Fibroblast of mammary gland (primary cell): ENCODE data around the gene ARID5B.

Experiments used
- DNase-seq: peaks from one replicate; pipeline ENCODE4 v3.0.0-alpha.2; 2010; ENCODE audit warnings: low read depth
- H3K4me3 ChIP-seq: 2 replicates; pipeline ENCODE4 v1.5.1; 2011; ENCODE audit warnings: low read depth, mild to moderate bottlenecking, low read length, moderate library complexity; ENCODE audit not compliant: control insufficient read depth
- TF ChIP-seq, protein P1 (sequence below): conservative IDR thresholded peaks from 2 replicates; pipeline ENCODE4 v1.5.1; 2011; ENCODE audit warnings: low read depth, low read length, inconsistent platforms; ENCODE audit not compliant: control insufficient read depth, insufficient read depth

ARID5B gene

DNA sequence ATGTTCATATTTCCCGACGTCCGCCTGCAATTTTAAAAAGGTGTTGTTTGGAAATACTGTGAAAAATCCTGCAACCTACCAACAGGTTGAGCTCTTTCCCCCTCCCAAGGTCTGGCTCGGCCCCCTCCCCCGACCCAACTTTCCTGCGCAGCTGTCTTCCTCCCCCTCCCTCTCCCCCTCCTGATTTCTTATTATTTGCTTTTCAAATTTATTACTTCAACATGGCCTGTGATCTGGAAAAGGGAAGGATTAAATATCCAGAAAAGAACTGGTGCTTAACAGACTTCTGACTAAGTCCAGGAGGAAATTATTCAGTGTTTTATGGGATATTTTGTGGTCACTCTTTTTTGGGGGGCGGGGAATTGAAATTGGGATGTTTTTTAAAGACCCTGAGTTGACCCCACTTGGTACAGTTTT is 2.4 kb downstream of the ARID5B start:
- DNase-seq = peak; percentile 34
- H3K4me3 ChIP-seq = peak overlapping the region; percentile 93
- TF ChIP-seq, protein P1, sequence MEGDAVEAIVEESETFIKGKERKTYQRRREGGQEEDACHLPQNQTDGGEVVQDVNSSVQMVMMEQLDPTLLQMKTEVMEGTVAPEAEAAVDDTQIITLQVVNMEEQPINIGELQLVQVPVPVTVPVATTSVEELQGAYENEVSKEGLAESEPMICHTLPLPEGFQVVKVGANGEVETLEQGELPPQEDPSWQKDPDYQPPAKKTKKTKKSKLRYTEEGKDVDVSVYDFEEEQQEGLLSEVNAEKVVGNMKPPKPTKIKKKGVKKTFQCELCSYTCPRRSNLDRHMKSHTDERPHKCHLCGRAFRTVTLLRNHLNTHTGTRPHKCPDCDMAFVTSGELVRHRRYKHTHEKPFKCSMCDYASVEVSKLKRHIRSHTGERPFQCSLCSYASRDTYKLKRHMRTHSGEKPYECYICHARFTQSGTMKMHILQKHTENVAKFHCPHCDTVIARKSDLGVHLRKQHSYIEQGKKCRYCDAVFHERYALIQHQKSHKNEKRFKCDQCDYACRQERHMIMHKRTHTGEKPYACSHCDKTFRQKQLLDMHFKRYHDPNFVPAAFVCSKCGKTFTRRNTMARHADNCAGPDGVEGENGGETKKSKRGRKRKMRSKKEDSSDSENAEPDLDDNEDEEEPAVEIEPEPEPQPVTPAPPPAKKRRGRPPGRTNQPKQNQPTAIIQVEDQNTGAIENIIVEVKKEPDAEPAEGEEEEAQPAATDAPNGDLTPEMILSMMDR = no peak

DNA sequence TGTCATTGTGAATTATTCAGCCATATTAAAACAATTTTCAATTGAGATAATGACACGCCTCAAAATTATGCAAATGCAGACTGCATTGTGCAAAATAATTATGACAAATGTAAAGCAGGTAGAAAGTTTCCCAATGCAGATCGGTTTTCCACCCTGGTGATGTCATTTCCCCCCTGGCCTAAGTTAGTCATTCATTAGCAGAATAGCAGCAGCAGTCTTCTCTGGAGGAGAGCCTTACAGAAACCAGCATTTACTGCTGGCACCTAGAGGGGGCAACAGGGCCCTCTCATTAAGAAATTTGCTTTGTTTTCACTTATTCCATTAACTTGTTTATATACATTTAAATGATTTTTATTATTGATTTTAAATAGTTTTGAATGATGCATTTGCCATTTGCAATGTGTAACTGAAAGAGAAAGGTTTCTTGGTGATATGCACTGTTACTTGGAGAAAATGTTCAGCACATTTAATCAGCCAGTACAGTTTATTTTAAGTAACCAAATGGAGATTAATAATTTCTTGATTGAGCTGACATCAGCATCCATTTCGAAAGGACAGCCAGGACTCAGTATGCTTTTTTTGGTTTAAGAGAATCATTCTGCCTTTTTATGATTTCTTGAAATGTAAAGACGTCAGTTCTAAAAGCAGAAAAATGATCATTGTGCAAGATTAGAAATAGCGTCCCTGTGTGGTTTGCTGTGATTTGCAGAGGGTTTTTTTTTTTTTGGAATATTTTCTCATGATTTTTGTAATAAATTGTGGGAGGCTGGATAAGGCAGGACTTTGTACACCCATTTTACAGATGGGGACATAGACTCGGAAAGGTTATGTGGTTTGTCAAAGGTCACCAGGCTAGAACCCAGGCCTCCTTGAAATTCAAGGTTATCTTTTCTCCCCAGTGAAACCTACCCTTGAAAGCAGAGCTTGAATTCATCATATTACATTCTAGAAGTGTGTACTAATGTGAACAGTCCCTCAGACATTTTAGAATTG is 3.5 kb downstream of the ARID5B start:
- TF ChIP-seq, protein P1 = peak; percentile 46
- peak; percentile 90 for DNase-seq
- peak overlapping the region; percentile 93 for H3K4me3 ChIP-seq

DNA sequence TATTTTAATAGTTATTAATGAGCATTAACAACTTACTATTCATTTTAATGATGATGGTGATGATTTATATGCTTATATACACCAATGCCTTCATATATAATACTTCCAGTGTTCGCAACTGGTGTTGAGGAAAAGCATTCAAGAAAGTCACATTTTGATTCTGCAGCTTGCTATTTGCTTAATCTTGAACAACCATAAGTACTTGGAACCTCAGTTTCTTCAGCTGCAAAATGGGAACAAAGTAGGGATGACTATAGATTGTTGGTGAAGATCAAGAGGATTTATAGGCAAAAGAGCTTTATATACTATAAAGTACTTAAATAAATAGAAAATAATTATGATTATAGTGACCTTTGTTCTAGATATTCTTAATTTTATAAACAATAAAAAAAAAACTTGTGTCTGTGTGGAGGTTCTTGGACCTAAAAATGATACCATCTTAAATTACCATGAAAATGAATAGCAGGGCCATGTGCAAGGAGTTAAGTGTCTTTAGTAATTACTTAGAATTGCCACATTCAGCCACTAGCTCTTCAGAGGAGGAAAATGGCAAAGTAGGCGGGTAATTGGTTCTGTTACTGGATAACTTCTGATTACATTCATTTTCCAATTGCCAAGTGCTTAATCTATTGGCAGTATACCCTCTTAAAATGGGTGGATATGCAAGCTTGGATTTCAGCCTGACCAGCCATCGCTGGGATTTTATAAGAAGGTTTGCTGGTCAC is 4.5 kb downstream of the ARID5B start:
- H3K4me3 ChIP-seq = no peak overlapping the region
- DNase-seq = no peak
- TF ChIP-seq, protein P1 = no peak

DNA sequence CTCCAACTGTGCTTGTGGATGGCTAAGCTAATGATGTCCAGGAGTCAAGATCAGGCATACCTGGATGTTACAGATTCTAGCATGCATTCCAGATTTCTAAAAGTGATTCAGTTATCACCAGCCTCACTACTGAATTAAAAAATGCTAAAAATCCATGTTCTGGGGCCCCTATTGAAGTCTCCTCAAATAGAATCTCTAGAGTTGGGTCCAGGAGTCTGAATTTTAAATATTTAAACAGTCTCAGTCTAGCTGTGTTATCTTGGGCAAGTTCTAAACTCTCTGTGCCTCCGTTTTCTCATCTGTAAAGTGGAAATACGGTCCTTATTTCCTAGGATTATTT is 5.0 kb downstream of the ARID5B start:
- no peak for DNase-seq
- TF ChIP-seq, protein P1 = no peak
- no peak overlapping the region for H3K4me3 ChIP-seq

DNA sequence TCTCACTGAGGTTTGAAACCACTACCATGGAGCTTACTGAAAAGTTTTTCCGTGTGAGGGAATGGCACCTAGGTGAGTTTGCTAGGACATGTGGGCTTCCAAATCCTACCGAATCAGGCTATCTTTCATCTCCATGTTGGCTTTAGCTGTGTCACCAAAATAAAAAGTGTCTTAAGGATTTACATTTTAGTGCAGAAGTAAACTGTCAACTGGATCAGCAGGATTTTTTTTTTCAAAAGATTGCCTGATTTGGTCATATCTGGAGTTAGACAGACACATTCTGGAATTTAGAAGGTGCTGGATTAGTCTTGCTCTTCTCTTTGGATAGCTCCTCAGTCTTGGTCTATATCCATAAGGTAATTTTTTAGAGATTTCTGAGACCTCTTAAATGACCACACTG is 5.5 kb downstream of the ARID5B start:
- no peak overlapping the region for H3K4me3 ChIP-seq
- TF ChIP-seq, protein P1 = no peak
- DNase-seq = no peak

DNA sequence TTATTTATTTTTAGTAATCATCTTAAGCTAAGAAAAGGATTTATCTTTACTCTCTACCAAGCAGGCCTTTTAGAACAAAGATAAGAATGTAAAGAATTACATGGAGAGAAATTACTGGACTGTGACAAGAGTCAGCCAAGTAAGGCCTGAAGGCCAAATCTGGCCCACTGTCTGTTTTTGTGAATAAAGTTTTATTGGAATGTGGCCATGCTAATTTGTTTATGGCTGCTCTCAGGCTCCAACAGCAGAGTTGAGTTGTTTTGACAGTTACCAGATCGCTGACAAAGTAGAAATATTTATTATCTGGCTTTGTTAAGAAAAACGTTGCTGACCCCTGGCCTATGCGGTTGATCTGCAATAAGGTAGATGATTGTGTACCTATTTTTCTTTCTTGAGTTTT is 6.1 kb downstream of the ARID5B start:
- DNase-seq = no peak
- TF ChIP-seq, protein P1 = no peak
- no peak overlapping the region for H3K4me3 ChIP-seq
